Sciatic nerve (tissue), 2 donors: ENCODE data around the gene SGCG. TPM values are rescaled to one million over a fixed set of nuclear protein-coding genes. Genes with fewer than 3 reads are reported as not detected.
"Not testable (repeated sequence)": the region's sequence is repeated elsewhere in the genome, so short reads cannot be mapped to it uniquely, and the experiment has no call there.

Source experiments
- ATAC-seq: fragments of 200-7000 bp; cut with Tn5 transposase; one replicate; pipeline ENCODE4 v1.9.1; 2020; ENCODE audit warnings: mild to moderate bottlenecking, moderate library complexity
- DNase-seq: peaks from one replicate; pipeline ENCODE4 v3.0.0-alpha.2; 2020; ENCODE audit warnings: low spot score
- intact Hi-C: fragments of 100-400 bp; cut with DNase I; formaldehyde crosslinking; loops from one replicate; pipeline ENCODE4 v1.14.2; 2022
- total RNA-seq: library from RNA; stranded (reverse); fragmentation: NEBNext Ultra II Directional; extraction: Animal tissue kit (Norgen Biotek cat#: 25700); gene quantifications from one replicate; pipeline ENCODE4 v1.2.1, GENCODE V29; 2021
- donor health status: DM: no; HTN: no; CAD: no.
- donor health status: DM: no; HTN: no; CAD: no.

SGCG gene
- total RNA-seq, 1 donor from 2014 or later = 1.3 TPM

- ATAC-seq = no peak
- intact Hi-C loops = no loop called here
- DNase-seq = no peak
Measured at GRCh38 chr13:23202383-23202782, 21.6 kb downstream of the SGCG start.

GRCh38 chr13:23203516-23203915 is 22.7 kb downstream of the SGCG start:
- intact Hi-C loops = no loop called here
- no peak for DNase-seq
- ATAC-seq = no peak

- intact Hi-C loops = no loop called here
- no peak for DNase-seq
- no peak for ATAC-seq
Measured at GRCh38 chr13:23205807-23206206, 25.0 kb downstream of the SGCG start.

DNA sequence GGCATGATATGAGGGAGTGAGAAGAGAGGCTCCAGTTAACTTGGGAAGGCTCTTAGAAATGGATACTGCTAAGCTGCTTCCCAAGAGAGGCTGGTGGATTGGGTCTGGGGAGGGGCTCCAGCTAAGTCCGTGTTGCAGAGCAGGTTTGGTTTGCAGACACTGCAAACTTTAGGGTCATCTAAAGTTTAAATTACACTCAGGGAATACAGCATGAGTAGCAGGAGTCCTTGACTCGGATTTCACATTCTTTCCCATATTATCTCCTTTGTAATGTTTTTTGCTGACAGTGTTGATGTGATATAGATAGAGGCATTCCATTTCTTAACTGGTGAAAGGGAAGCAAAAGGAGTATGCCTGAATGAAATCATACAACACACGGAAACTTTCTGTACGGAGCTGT is 31.9 kb downstream of the SGCG start:
- intact Hi-C loops = no loop called here
- DNase-seq (no peak), ATAC-seq (no peak)

DNA sequence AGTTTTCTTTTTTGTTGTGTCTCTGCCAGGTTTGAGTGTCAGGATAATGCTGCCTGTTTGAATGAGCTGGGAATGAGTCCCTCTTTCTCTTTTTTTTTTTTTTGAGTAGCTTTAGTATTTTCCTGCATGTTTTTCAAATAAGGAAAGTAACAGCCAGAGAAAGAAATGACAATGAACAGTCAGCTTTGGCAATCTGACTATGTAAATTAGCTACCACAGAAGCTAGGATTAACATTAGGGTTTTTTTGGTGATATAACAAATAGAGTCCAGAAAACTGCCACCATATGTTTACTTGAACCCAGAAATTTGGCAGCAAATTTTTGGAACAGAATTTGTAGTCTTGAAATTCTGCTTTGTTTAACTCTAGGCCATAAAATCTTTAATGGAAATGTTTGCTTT is 50.5 kb downstream of the SGCG start:
- ATAC-seq = no peak
- DNase-seq = no peak
- intact Hi-C loops = no loop called here

DNA sequence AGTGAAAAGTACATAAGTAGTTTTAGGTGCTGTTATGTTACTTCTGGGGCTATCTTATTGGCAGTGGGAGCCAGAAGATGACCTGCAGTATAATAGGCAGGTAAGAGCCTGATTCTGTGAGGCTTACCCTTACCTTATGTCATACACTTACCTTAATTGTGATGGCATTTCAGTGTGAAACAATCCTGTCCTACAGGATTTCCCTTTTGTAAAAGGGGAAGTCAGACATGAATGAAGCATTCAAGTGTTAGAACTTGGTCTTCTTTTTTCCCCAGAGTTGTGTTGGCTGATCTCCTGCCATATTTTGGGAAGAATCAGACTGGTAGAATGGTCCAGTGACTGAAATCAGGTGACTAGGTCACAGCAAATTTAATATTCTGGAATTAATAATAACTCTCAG is 55.2 kb downstream of the SGCG start:
- intact Hi-C loops = no loop called here
- DNase-seq (no peak), ATAC-seq (no peak)

- intact Hi-C loops = no loop called here
- no peak for DNase-seq
- ATAC-seq = no peak
Measured at GRCh38 chr13:23243066-23243465, 62.3 kb downstream of the SGCG start.

DNA sequence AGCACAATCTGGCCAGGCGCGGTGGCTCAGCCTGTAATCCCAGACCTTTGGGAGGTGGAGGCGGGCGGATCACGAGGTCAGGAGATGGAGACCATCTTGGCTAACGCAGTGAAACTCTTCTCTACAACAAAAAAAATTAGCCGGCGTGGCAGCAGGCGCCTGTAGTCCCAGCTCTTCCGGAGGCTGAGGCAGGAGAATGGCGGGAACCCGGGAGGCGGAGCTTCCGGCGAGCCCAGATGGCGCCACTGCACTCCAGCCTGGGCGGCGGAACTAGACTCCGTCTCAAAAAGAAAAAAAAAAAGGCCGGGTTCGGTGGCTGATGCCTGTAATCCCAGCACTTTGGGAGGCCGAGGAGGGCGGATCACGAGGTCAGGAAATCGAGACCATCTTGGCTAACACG is 67.6 kb downstream of the SGCG start:
- intact Hi-C loops, ATAC-seq: not testable (repeated sequence)

DNA sequence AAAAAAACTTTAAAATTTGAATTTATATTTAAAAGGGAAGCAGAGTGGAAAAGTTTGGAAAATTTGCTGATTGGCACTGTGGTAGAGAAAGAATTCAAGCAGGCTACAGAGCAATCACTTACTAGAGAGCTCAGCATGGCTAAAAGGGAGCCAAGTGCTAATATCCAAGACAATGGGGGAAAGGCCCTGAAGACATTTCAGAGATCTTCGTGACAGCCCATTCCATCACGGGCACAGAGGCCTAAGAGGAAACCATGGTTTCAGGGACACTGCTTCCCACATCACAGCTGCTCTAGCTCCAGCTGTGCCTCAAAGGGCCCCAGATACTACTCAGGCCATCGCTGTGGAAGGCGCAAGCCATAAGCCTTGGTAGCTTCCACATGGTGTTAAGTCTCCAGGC is 73.7 kb downstream of the SGCG start:
- no peak for DNase-seq
- intact Hi-C loops = no loop called here
- no peak for ATAC-seq

More for the DNA sequence above, 67.6 kb downstream of the SGCG start:
- DNase-seq = not testable (repeated sequence)

DNA sequence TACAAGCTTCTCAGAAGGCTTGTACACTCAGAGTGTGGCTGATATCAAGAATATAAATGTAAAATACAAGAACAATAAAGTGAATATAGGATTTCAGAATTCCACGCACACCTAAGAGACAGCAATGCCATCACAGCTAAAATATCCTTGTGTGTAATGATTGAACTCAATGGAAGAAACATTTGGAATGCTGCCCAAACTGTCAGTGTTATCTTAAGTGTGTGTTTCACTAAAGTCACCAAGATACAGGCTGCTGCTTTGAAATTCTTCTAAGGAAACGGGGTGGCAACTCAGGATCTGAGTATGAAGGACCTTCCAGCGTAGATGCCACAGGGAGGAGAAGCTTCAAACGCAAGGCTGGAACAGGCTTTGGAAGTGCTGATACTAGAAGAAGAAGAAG is 86.8 kb downstream of the SGCG start:
- intact Hi-C loops = no loop called here
- ATAC-seq (no peak), DNase-seq (no peak)

- intact Hi-C loops = no loop called here
- ATAC-seq = no peak
Measured at GRCh38 chr13:23268441-23268840, 87.7 kb downstream of the SGCG start.

GRCh38 chr13:23271331-23271730 is 90.6 kb downstream of the SGCG start:
- intact Hi-C loops = no loop called here
- DNase-seq (no peak), ATAC-seq (no peak)

More at GRCh38 chr13:23268441-23268840, 87.7 kb downstream of the SGCG start:
- DNase-seq = no peak

DNA sequence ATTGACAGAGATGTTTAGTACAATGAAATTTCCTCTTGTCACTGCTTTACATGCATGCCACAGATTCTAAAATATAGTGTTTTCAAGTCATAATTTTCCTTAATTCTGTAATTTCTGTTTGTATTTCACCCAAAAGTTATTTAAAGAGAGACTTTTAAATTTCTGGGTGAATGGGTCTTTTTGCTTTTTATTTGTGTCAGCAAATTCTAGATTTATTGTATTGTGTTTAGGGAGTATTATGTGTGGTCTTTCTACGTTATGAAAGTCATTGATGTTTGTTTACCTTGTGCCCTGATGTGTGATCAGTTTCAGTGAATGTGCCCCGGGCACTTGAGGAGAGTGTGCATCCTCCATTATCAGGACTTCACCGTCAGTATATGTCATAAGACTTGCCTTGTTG is 92.7 kb downstream of the SGCG start:
- intact Hi-C loops = no loop called here
- ATAC-seq = no peak

DNA sequence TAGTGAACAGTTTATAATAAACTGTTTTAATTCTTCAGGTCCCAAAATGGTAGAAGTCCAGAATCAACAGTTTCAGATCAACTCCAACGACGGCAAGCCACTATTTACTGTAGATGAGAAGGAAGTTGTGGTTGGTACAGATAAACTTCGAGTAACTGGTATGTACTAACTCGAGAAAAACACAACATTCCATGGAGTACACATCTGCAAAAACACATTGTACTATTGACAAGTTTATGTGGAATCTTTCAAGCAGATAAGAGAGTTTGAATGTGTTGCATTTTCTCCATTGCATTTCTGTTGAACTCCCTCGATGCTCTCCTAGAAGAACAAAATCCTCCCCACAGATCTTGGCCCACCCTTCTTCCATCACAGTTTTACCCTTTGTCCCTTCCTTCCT is 98.5 kb downstream of the SGCG start:
- ATAC-seq (no peak), DNase-seq (no peak)
- intact Hi-C loops = no loop called here

More for the DNA sequence above, 92.7 kb downstream of the SGCG start:
- no peak for DNase-seq

- DNase-seq (no peak), ATAC-seq (peak; percentile 77)
- intact Hi-C loops = no loop called here
Measured at GRCh38 chr13:23288564-23288963, 107.8 kb downstream of the SGCG start.

DNA sequence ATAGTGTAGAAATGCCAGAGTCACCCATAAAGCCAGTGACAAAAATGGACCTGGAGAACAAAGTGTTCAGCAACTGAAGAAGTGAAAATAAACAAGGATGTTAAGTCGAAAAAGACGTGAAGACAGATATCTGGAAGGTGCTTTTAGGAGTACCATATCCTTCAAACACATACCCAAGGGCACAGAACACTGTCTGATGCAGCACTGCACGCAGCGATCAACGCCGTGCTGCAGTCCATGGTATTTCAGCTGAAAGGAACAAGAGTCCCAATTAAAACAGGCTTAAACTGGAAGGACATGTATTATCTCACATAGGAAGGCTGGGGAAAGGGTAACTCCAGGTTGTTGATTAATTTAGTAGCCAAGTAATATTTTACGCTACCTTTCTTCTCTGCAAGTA is 108.2 kb downstream of the SGCG start:
- ATAC-seq = peak; percentile 68
- intact Hi-C loops = no loop called here
- DNase-seq = no peak

DNA sequence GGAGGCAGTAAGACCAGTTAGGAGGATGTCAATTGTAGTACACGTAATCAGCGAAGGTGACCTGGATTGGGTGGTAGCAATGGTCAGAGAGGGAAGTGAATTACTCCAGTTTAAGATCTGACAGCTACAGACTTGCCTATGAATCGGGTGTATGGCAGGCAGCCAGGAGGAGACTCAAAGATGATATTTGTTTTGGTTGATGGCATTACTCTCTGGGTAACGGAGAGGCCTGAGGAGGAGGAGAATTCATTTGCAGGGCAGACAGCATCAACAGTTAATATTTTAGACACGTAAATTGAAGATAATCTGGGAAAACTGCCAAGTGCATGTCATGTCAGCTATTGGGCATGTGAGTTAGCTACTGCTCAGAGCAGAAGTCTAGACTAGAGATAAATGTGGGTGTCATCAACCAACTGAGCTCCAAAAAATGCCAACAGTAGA is 109.2 kb downstream of the SGCG start:
- ATAC-seq = no peak
- intact Hi-C loops = no loop called here
- DNase-seq = no peak

DNA sequence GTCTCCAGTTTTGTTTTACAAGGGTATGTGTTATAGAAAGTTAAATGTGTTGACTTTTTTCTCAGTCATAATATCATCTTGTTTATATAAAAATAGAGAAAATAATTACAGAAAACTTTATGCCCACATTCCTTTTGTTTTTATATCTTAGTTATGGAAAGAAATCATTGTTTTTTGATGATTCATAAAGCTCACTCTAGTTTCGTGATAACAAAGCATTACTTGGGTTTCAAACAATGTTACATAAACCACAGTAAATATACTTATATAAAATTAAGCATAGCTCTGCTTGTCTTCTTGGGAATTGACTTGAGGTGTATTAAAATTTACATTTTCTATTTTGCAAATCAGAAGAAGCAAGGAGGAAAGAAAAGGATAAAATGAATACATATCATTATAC is 111.8 kb downstream of the SGCG start:
- DNase-seq (no peak), ATAC-seq (no peak)
- intact Hi-C loops = no loop called here

DNA sequence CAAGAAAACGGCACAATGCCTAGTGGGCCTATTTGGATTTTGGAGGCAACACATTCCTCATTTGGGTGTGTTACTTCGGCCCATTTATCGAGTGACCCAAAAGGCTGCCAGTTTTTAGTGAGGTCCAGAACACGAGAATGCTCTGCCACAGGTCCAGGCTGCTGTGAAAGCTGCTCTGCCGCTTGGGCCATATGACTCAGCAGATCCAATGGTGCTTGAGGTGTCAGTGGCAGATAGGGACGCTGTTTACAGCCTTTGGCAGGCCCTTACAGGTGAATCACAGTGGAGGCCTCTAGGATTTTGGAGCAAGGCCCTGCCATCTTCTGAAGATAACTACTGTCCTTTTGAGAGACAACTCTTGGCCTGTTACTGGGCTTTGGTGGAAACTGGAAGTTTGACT is 134.1 kb downstream of the SGCG start:
- ATAC-seq, DNase-seq, intact Hi-C loops: not testable (repeated sequence)

DNA sequence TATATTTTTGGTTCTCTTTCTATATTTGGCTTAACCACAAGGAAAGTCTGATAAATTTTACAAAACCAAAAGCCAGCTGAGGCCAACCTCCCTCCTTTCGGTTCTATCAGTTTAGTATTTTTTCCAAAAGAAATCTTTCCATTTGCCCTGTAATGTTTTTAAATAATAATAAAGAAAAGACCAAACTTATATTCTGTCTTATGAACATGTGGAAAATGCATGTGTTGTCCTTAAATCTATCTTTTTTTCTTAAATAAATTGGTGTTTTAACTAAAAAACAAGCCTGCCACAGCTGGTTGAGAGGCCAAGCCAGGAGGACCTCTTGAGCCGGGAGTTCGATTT is 139.1 kb downstream of the SGCG start:
- DNase-seq = no peak
- intact Hi-C loops = no loop called here
- ATAC-seq = no peak

DNA sequence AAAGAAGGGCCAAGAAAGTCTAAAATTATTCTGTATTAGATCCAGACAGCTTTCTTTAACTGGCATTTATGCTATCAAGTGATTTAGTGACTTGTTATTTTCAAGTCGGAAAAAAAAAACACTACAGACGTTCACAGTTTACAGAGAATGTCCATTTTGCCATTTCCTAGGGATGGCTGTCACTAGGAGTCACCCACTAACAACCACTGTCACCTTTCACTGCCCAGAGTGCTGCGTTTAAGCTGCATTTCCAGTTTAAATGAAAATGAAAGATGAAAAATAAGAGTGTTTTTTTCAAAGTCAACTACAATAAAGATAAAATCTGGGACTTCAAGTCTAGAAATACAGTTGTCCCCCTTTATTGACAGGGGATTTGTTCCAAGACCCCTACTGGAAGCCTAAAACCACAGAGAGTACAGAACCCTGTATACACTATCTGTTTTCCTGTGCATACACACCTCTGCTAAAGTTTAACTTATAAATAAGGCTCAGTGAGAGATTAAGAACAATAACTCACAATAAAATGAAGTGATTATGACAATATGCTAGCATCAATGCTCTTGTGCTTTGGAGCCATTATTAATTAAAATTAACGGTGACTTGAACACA is 140.3 kb downstream of the SGCG start:
- ATAC-seq = no peak
- intact Hi-C loops = no loop called here
- no peak for DNase-seq
